H1 (cell line): Measurements from ENCODE around the gene ARHGEF25. TPM values are rescaled to one million over a fixed set of nuclear protein-coding genes. Genes with fewer than 3 reads are reported as not detected.
"Not testable (repeated sequence)": the region's sequence is repeated elsewhere in the genome, so short reads cannot be mapped to it uniquely, and the experiment has no call there.

Source experiments
- CTCF ChIA-PET: fragments of 300-600 bp; sonication (Branson Sonifier 250); formaldehyde crosslinking; loops from one replicate; lab custom pipeline; 2021; ENCODE audit not compliant: partially characterized antibody; lab: Charles Lee
- POLR2A ChIA-PET: fragments of 300-600 bp; sonication (Branson Sonifier 250); formaldehyde crosslinking; loops from one replicate; lab custom pipeline; 2021; ENCODE audit warnings: inconsistent platforms; ENCODE audit not compliant: partially characterized antibody; lab: Charles Lee
- DNase-seq, 2 experiments: peaks; one replicate each; pipeline versions ENCODE4 v3.0.0 to v3.0.0-alpha.2; 2010 to 2022; ENCODE audit warnings: low spot score in 2 of 2, low read depth in 1 of 2, mixed read lengths in 1 of 2
- FAIRE-seq: peaks from 2 replicates; lab custom pipeline; 2011; peaks lifted over from hg19 to GRCh38; lab: Jason Lieb, UNC
- H2AFZ ChIP-seq: 2 replicates; pipeline ENCODE4 v1.8.1; 2012; ENCODE audit warnings: low read length, inconsistent platforms
- H2AK5ac ChIP-seq: 2 replicates; pipeline ENCODE4 v1.6.1; 2013; ENCODE audit warnings: low read depth, low read length
- H2BK120ac ChIP-seq: replicated peaks from 2 replicates; pipeline ENCODE3; 2013; ENCODE audit warnings: low read depth, low read length, inconsistent platforms
- H2BK12ac ChIP-seq: 2 replicates; pipeline ENCODE4 v1.6.1; 2013; ENCODE audit warnings: low read depth, low read length
- H2BK15ac ChIP-seq: 2 replicates; pipeline ENCODE4 v1.6.1; 2013; ENCODE audit warnings: low read length
- H2BK20ac ChIP-seq: 2 replicates; pipeline ENCODE4 v1.6.1; 2013; ENCODE audit warnings: low read length
- H2BK5ac ChIP-seq: 2 replicates; pipeline ENCODE4 v1.6.1; 2013; ENCODE audit warnings: low read depth, low read length
- H3K14ac ChIP-seq: 2 replicates; pipeline ENCODE4 v1.6.1; 2013; ENCODE audit warnings: inconsistent platforms; ENCODE audit not compliant: insufficient read length
- H3K18ac ChIP-seq: 2 replicates; pipeline ENCODE4 v1.6.1; 2013; ENCODE audit warnings: low read length; ENCODE audit errors: extremely low read depth
- H3K23ac ChIP-seq: 2 replicates; pipeline ENCODE4 v1.6.1; 2013; ENCODE audit warnings: inconsistent platforms; ENCODE audit not compliant: insufficient read length
- H3K23me2 ChIP-seq: 2 replicates; pipeline ENCODE4 v1.6.1; 2013; ENCODE audit warnings: low read depth, low read length
- H3K27ac ChIP-seq: 2 replicates; pipeline ENCODE4 v1.6.1; 2011; ENCODE audit warnings: low read depth, low read length, inconsistent platforms
- H3K27me3 ChIP-seq, 4 experiments: replicated peaks in 1 of 4; 1 replicate in 1 of 4; 2 replicates in 3 of 4; pipeline versions ENCODE4 v1.6.1 to v1.8.1; 2011 to 2013; ENCODE audit warnings: low read length in 3 of 4, mild to moderate bottlenecking in 3 of 4, inconsistent platforms in 2 of 4, mixed read lengths in 2 of 4, moderate library complexity in 1 of 4; ENCODE audit not compliant: control insufficient read depth in 3 of 4, insufficient read depth in 3 of 4; ENCODE audit errors: extremely low read depth in 1 of 4
- H3K36me3 ChIP-seq, 4 experiments: 2 replicates each; pipeline versions ENCODE4 v1.6.1 to v1.8.1; 2011 to 2013; ENCODE audit warnings: mild to moderate bottlenecking in 4 of 4, low read length in 3 of 4, moderate library complexity in 2 of 4, control low read depth in 1 of 4, inconsistent platforms in 1 of 4; ENCODE audit not compliant: insufficient read depth in 4 of 4, control insufficient read depth in 2 of 4
- H3K4ac ChIP-seq: replicated peaks from 2 replicates; pipeline ENCODE3; 2013; ENCODE audit warnings: low read length, low read depth, mixed read lengths, inconsistent platforms; ENCODE audit not compliant: insufficient read length
- H3K4me1 ChIP-seq, 4 experiments: replicated peaks in 1 of 4; 1 replicate in 1 of 4; 2 replicates in 3 of 4; pipeline versions ENCODE4 v1.6.1 to v1.8.1; 2011 to 2013; ENCODE audit warnings: low read length in 3 of 4, inconsistent platforms in 2 of 4, mixed read lengths in 1 of 4; ENCODE audit not compliant: insufficient read depth in 4 of 4, control insufficient read depth in 3 of 4
- H3K4me2 ChIP-seq, 2 experiments: 2 replicates each; pipeline versions ENCODE4 v1.6.1 to v1.8.1; 2011 to 2013; ENCODE audit warnings: low read depth in 2 of 2, low read length in 2 of 2, control low read depth in 1 of 2, inconsistent platforms in 1 of 2, mild to moderate bottlenecking in 1 of 2; ENCODE audit not compliant: insufficient read depth in 1 of 2
- H3K4me3 ChIP-seq, 4 experiments: fragments of 200-600, 300-600 bp in 1 of 4; sonication (generic), shearing (Covaris generic), sonication (Bioruptor Twin) in 1 of 4; 2 replicates each; pipeline versions ENCODE4 v1.5.1 to v1.8.1; 2011 to 2016; ENCODE audit warnings: low read length in 4 of 4, low read depth in 3 of 4, control low read depth in 2 of 4, inconsistent platforms in 2 of 4, mild to moderate bottlenecking in 2 of 4, mixed read lengths in 1 of 4, moderate library complexity in 1 of 4; ENCODE audit not compliant: insufficient read depth in 2 of 4; ENCODE audit errors: extremely low read depth in 1 of 4
- H3K56ac ChIP-seq: replicated peaks from 2 replicates; pipeline ENCODE3; 2013; ENCODE audit warnings: low read depth, mild to moderate bottlenecking, mixed read lengths, low read length, inconsistent platforms; ENCODE audit not compliant: insufficient read length
- H3K79me1 ChIP-seq: 2 replicates; pipeline ENCODE4 v1.6.1; 2013; ENCODE audit warnings: low read depth, low read length, control low read depth
- H3K79me2 ChIP-seq, 2 experiments: 2 replicates each; pipeline versions ENCODE4 v1.6.1 to v1.8.1; 2012 to 2013; ENCODE audit warnings: low read length in 2 of 2, mild to moderate bottlenecking in 2 of 2, inconsistent platforms in 1 of 2; ENCODE audit not compliant: insufficient read depth in 2 of 2, control insufficient read depth in 1 of 2
- H3K9ac ChIP-seq, 4 experiments: replicated peaks in 1 of 4; 1 replicate in 1 of 4; 2 replicates in 3 of 4; pipeline versions ENCODE4 v1.6.1 to v1.8.1; 2011 to 2013; ENCODE audit warnings: low read depth in 3 of 4, low read length in 3 of 4, control low read depth in 2 of 4, mild to moderate bottlenecking in 2 of 4, moderate library complexity in 2 of 4, inconsistent platforms in 1 of 4; ENCODE audit errors: extremely low read depth in 1 of 4
- H3K9me3 ChIP-seq, 2 experiments: 2 replicates each; pipeline versions ENCODE4 v1.6.1 to v1.8.1; 2012 to 2013; ENCODE audit warnings: mild to moderate bottlenecking in 2 of 2, moderate library complexity in 2 of 2, control low read depth in 1 of 2, inconsistent platforms in 1 of 2, low read depth in 1 of 2, low read length in 1 of 2, mixed read lengths in 1 of 2; ENCODE audit not compliant: insufficient read depth in 2 of 2
- H4K20me1 ChIP-seq, 2 experiments: replicated peaks in 1 of 2; 2 replicates each; pipeline versions ENCODE3 to v1.8.1; 2011 to 2013; ENCODE audit warnings: inconsistent platforms in 2 of 2, low read length in 2 of 2, mild to moderate bottlenecking in 1 of 2; ENCODE audit not compliant: insufficient read depth in 2 of 2, control insufficient read depth in 1 of 2
- H4K5ac ChIP-seq: 2 replicates; pipeline ENCODE4 v1.6.1; 2013; ENCODE audit warnings: low read length, low read depth, mixed read lengths, inconsistent platforms; ENCODE audit not compliant: insufficient read length
- H4K8ac ChIP-seq: 2 replicates; pipeline ENCODE4 v1.8.0; 2013; ENCODE audit warnings: mild to moderate bottlenecking, moderate library complexity, low read length, inconsistent platforms; ENCODE audit not compliant: insufficient read depth; ENCODE audit errors: extremely low read depth
- H4K91ac ChIP-seq: replicated peaks from 2 replicates; pipeline ENCODE3; 2013; ENCODE audit warnings: low read length, mixed read lengths, inconsistent platforms; ENCODE audit not compliant: insufficient read length
- WGBS, 2 experiments: shearing (Covaris generic) in 1 of 2; methylation state at CpG; one replicate each; pipeline versions ENCODE4 v1.1.6 to v1.1.7; 2013 to 2015; ENCODE audit warnings: low lambda C conversion rate in 2 of 2, mixed read lengths in 2 of 2, inconsistent platforms in 1 of 2, low coverage in 1 of 2, missing lambda C conversion rate in 1 of 2; ENCODE audit not compliant: insufficient replicate concordance in 2 of 2, insufficient coverage in 1 of 2, insufficient read length in 1 of 2; ENCODE audit errors: extremely low coverage in 1 of 2, missing lambda C conversion rate in 1 of 2; 5-methylcytosine and 5-hydroxymethylcytosine counted together
- polyA plus RNA-seq, 7 experiments: library from polyadenylated mRNA; depleted of rRNA in 3 of 7; stranded (reverse) in 5 of 7; unstranded in 2 of 7; fragments of >200 nt in 5 of 7; fragments of 200-250 nt in 2 of 7; gene quantifications; 1 replicate in 5 of 7; 2 replicates in 1 of 7; 4 replicates in 1 of 7; pipeline versions ENCODE4 v1.2.1 to v1.2.3, GENCODE V29; 2011 to 2013; ENCODE audit warnings: missing spikeins in 2 of 7, mixed read lengths in 2 of 7
- total RNA-seq: library from RNA; stranded (reverse); fragmentation: NEBNext Ultra II Directional; extraction: Animal tissue kit (Norgen Biotek cat#: 25700); gene quantifications from 2 replicates; pipeline ENCODE4 v1.2.1, GENCODE V29; 2021

The ARHGEF25 gene
- total and polyA plus RNA-seq, 2 of the 8 experiments (the other 6 are each of a cell fraction or from before 2014, with no cell fraction given): 5.9 to 8.8 TPM

GRCh38 chr12:57656408-57656807, 45.2 kb downstream of the ARHGEF25 start:
- H3K23me2 ChIP-seq, H3K27ac ChIP-seq, H4K5ac ChIP-seq, H3K27me3 ChIP-seq, DNase-seq, H2AFZ ChIP-seq, H3K9ac ChIP-seq, H3K79me1 ChIP-seq, H2BK12ac ChIP-seq, H3K4me1 ChIP-seq, H3K23ac ChIP-seq, H4K20me1 ChIP-seq, H4K91ac ChIP-seq, H3K14ac ChIP-seq, FAIRE-seq, H2BK20ac ChIP-seq, H2BK120ac ChIP-seq, POLR2A ChIA-PET, H3K4me3 ChIP-seq, H3K18ac ChIP-seq, H2AK5ac ChIP-seq, H3K4me2 ChIP-seq, H2BK5ac ChIP-seq, H2BK15ac ChIP-seq, H3K79me2 ChIP-seq, H3K36me3 ChIP-seq, H3K56ac ChIP-seq, H4K8ac ChIP-seq, H3K4ac ChIP-seq: not testable (repeated sequence)
- CTCF ChIA-PET: interaction anchor here (0.7 to 2.6 kb wide), 6 partner anchors 12 to 79 kb away, joined by 3 to 11 read pairs (median 4); partner anchors contain the start of gene OS9
- H3K9me3 ChIP-seq: peaks cover 31 to 40% of the 10 kb centered on the region in 2 experiments
- 77% methylated on average over 4 of the region's 4 CpGs; no CpG with 5 or more reads in 1 of the 2 experiments for WGBS, 2 experiments
